ENCODE measurements around the gene CPA1. TPM values are rescaled to one million over a fixed set of nuclear protein-coding genes. Genes with fewer than 3 reads are reported as not detected.

The CPA1 gene
- total and polyA plus RNA-seq, 8 donors: 12,124 to 50,686 (median 30,306) TPM

- ATAC-seq (no peak), FAIRE-seq (no peak), DNase-seq (no peak)
- Histone ChIP-seq H3K4me1 (no peaks in the 10 kb centered on the region), H3K9me3 (no peaks in the 10 kb centered on the region), H3K27ac (no peak overlapping the region), H3K36me3 (no peaks in the 10 kb centered on the region), H3K27me3 (no peaks in the 10 kb centered on the region), H3K4me3 (no peak overlapping the region)
- TF ChIP-seq CTCF (IDR thresholded peaks at IDR 0.05): no peak
- WGBS, 2 donors: 80 to 81% methylated on average over 8 of the region's 8 CpGs
- intact Hi-C loops (cut with DNase I): no loop called here
These were observed 35.2 kb upstream of the CPA1 start for GRCh38 chr7:130345136-130345535.

- no peaks in the 10 kb centered on the region for H3K36me3 ChIP-seq
- WGBS, 2 donors: 93 to 98% methylated on average over 5 of the region's 5 CpGs
- ATAC-seq (no peak), FAIRE-seq (no peak), DNase-seq (no peak)
- no peak for TF ChIP-seq CTCF (IDR thresholded peaks at IDR 0.05)
- H3K4me3 ChIP-seq: no peak overlapping the region
- no peak overlapping the region for H3K27ac ChIP-seq
- no peaks in the 10 kb centered on the region for H3K27me3 ChIP-seq
- no peaks in the 10 kb centered on the region for H3K4me1 ChIP-seq
- intact Hi-C loops (cut with DNase I): no loop called here
- no peaks in the 10 kb centered on the region for H3K9me3 ChIP-seq
These were observed 34.6 kb upstream of the CPA1 start for GRCh38 chr7:130345725-130346124.

GRCh38 chr7:130346177-130346905 is 34.0 kb upstream of the CPA1 start:
- no peak overlapping the region for H3K27ac ChIP-seq
- H3K4me3 ChIP-seq: no peak overlapping the region
- H3K27me3 ChIP-seq: no peaks in the 10 kb centered on the region
- no peaks in the 10 kb centered on the region for H3K4me1 ChIP-seq
- WGBS, 2 donors: 89 to 95% methylated on average over 10 of the region's 10 CpGs
- FAIRE-seq: no peak
- no peaks in the 10 kb centered on the region for H3K9me3 ChIP-seq
- ATAC-seq: no peak
- no peak for TF ChIP-seq CTCF (IDR thresholded peaks at IDR 0.05)
- H3K36me3 ChIP-seq: no peaks in the 10 kb centered on the region
- no peak for DNase-seq
- intact Hi-C loops (cut with DNase I): no loop called here

- DNase-seq: no peak
- no peak for TF ChIP-seq CTCF (IDR thresholded peaks at IDR 0.05)
- Histone ChIP-seq H3K36me3 (no peaks in the 10 kb centered on the region), H3K4me3 (no peak overlapping the region), H3K9me3 (no peaks in the 10 kb centered on the region), H3K27me3 (no peaks in the 10 kb centered on the region), H3K4me1 (no peaks in the 10 kb centered on the region), H3K27ac (no peak overlapping the region)
- no peak for FAIRE-seq
- WGBS, 2 donors: 89 to 92% methylated on average over 12 of the region's 12 CpGs
- intact Hi-C loops (cut with DNase I): no loop called here
- ATAC-seq: no peak
These were observed 33.4 kb upstream of the CPA1 start for GRCh38 chr7:130346941-130347340.

Measured in pancreas (tissue), 10 donors.